Cardiac septum (tissue), 1 donor: Measurements from ENCODE around the gene MFF. TPM values are rescaled to one million over a fixed set of nuclear protein-coding genes. Genes with fewer than 3 reads are reported as not detected.

Source experiments
- DNase-seq: peaks from one replicate; pipeline ENCODE4 v3.0.0-alpha.2; 2020; ENCODE audit warnings: low spot score
- intact Hi-C: fragments of 100-400 bp; cut with DNase I; formaldehyde crosslinking; loops from one replicate; pipeline ENCODE4 v1.14.0; 2022
- long read RNA-seq: library from polyadenylated mRNA; unstranded; transcript quantifications from one replicate; pipeline ENCODE4 v2.0.0, GENCODE V29; 2021
- total RNA-seq: library from RNA; stranded (reverse); fragmentation: NEBNext Ultra II Directional; extraction: Animal tissue kit (Norgen Biotek cat#: 25700); gene quantifications from one replicate; pipeline ENCODE4 v1.2.1, GENCODE V29; 2021
- donor health status: DM: no; HTN: no; CAD: no.

MFF gene
- total RNA-seq, result 75.6 TPM
- long read RNA-seq, transcript MFF-203 (8 exons, 1,716 nt), result minor isoform, 11 of 122 reads
- long read RNA-seq, transcript MFF-201 (9 exons, 2,004 nt), result major isoform, 13 of 122 reads
- long read RNA-seq, partial matches to known transcripts, result 2 of 122 reads
- long read RNA-seq, other reads (novel, unspliced or antisense), result 83 of 122 reads

GRCh38 chr2:227324995-227325838 is at the start of gene MFF:
Gene MFF (plus strand): TSS chr2:227325251. CDS start chr2:227330666, 5,415 bp downstream.
- DNase-seq, result peak; percentile 97
- intact Hi-C loops, result no loop called here

GRCh38 chr2:227280895-227281294 is 44.2 kb upstream of the MFF start:
- intact Hi-C loops, result no loop called here

GRCh38 chr2:227285741-227286236 is 39.3 kb upstream of the MFF start:
- intact Hi-C loops, result no loop called here

More at GRCh38 chr2:227280895-227281294, 44.2 kb upstream of the MFF start:
- no peak for DNase-seq

GRCh38 chr2:227287771-227288170 is 37.3 kb upstream of the MFF start:
- DNase-seq, result no peak
- intact Hi-C loops, result no loop called here

More at GRCh38 chr2:227285741-227286236, 39.3 kb upstream of the MFF start:
- no peak for DNase-seq

GRCh38 chr2:227292314-227292713 is 32.7 kb upstream of the MFF start:
- intact Hi-C loops, result no loop called here
- no peak for DNase-seq

- intact Hi-C loops, result no loop called here
- no peak for DNase-seq
Measured at GRCh38 chr2:227293531-227293930, 31.5 kb upstream of the MFF start.

- DNase-seq, result no peak
- intact Hi-C loops, result no loop called here
Measured at GRCh38 chr2:227295806-227296205, 29.2 kb upstream of the MFF start.

- intact Hi-C loops, result no loop called here
- no peak for DNase-seq
Measured at GRCh38 chr2:227296671-227297405, 28.2 kb upstream of the MFF start.

- intact Hi-C loops, result no loop called here
- no peak for DNase-seq
Measured at GRCh38 chr2:227301523-227301922, 23.5 kb upstream of the MFF start.

GRCh38 chr2:227308784-227309183 is 16.3 kb upstream of the MFF start:
- no peak for DNase-seq
- intact Hi-C loops, result no loop called here

GRCh38 chr2:227310756-227311110 is 14.3 kb upstream of the MFF start:
- intact Hi-C loops, result no loop called here
- no peak for DNase-seq

- no peak for DNase-seq
- intact Hi-C loops, result no loop called here
Measured at GRCh38 chr2:227311861-227312506, 13.1 kb upstream of the MFF start.

- intact Hi-C loops, result no loop called here
Measured at GRCh38 chr2:227312579-227312978, 12.5 kb upstream of the MFF start.

GRCh38 chr2:227313310-227313709 is 11.7 kb upstream of the MFF start:
- intact Hi-C loops, result no loop called here
- DNase-seq, result no peak

More at GRCh38 chr2:227312579-227312978, 12.5 kb upstream of the MFF start:
- no peak for DNase-seq

GRCh38 chr2:227317834-227318233 is 7.2 kb upstream of the MFF start:
- intact Hi-C loops, result no loop called here
- DNase-seq, result no peak

- no peak for DNase-seq
- intact Hi-C loops, result no loop called here
Measured at GRCh38 chr2:227320305-227321094, 4.6 kb upstream of the MFF start.

- DNase-seq, result no peak
- intact Hi-C loops, result no loop called here
Measured at GRCh38 chr2:227322530-227323205, 2.4 kb upstream of the MFF start.

- DNase-seq, result no peak
- intact Hi-C loops, result no loop called here
Measured at GRCh38 chr2:227323818-227324217, 1.2 kb upstream of the MFF start.

- intact Hi-C loops, result no loop called here
- no peak for DNase-seq
Measured at GRCh38 chr2:227324642-227324994, 433 bp upstream of the MFF start.
